ENCODE measurements around the gene ENTPD8. TPM values are rescaled to one million over a fixed set of nuclear protein-coding genes. Genes with fewer than 3 reads are reported as not detected.

The ENTPD8 gene
- total and polyA plus RNA-seq, 2 donors (not counting 1 experiment from before 2014, with no cell fraction given) = under 0.01 TPM; not detected in 1

GRCh38 chr9:137445930-137446431 is 4.8 kb upstream of the ENTPD8 start:
- no peaks in the 10 kb centered on the region for H3K9me3 ChIP-seq (ENCODE audit: control insufficient read depth, insufficient read depth, low read depth, low read length)
- no peak overlapping the region for H3K4me3 ChIP-seq (replicated peaks in 1 of 4; ENCODE audit: control extremely low read depth in 1 of 4, insufficient read depth in 1 of 4, low read depth in 3 of 4, low read length in 4 of 4)
- no peaks in the 10 kb centered on the region for H3K27me3 ChIP-seq (ENCODE audit: control insufficient read depth, insufficient read depth, low read length)
- no peaks in the 10 kb centered on the region for H4K20me1 ChIP-seq (ENCODE audit: control insufficient read depth, extremely low read depth, insufficient read depth, low read length)
- no peaks in the 10 kb centered on the region for H3K79me2 ChIP-seq (ENCODE audit: control insufficient read depth, insufficient read depth, low read length)
- peaks cover 3% of the 10 kb centered on the region for H3K36me3 ChIP-seq (ENCODE audit: control insufficient read depth, insufficient read depth, low read length)
- H3K4me2 ChIP-seq (ENCODE audit: extremely low read depth, insufficient read depth, low read length) = no peak overlapping the region
- no peak overlapping the region for H2AFZ ChIP-seq (ENCODE audit: low read length)
- TF ChIP-seq, protein P1, sequence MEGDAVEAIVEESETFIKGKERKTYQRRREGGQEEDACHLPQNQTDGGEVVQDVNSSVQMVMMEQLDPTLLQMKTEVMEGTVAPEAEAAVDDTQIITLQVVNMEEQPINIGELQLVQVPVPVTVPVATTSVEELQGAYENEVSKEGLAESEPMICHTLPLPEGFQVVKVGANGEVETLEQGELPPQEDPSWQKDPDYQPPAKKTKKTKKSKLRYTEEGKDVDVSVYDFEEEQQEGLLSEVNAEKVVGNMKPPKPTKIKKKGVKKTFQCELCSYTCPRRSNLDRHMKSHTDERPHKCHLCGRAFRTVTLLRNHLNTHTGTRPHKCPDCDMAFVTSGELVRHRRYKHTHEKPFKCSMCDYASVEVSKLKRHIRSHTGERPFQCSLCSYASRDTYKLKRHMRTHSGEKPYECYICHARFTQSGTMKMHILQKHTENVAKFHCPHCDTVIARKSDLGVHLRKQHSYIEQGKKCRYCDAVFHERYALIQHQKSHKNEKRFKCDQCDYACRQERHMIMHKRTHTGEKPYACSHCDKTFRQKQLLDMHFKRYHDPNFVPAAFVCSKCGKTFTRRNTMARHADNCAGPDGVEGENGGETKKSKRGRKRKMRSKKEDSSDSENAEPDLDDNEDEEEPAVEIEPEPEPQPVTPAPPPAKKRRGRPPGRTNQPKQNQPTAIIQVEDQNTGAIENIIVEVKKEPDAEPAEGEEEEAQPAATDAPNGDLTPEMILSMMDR (conservative IDR thresholded peaks at IDR 0.05 in 1 of 2, IDR thresholded peaks at IDR 0.05 in 1 of 2; ENCODE audit: low read depth in 1 of 2, low read length in 2 of 2) = no peak
- TF ChIP-seq EZH2 (IDR thresholded peaks at IDR 0.05; ENCODE audit: low read length, missing control alignments) = no peak
- no peak overlapping the region for H3K27ac ChIP-seq (ENCODE audit: insufficient read depth, low read length)
- H3K9ac ChIP-seq (ENCODE audit: insufficient read depth, low read length) = no peak overlapping the region
- peaks cover 2% of the 10 kb centered on the region for H3K4me1 ChIP-seq (ENCODE audit: control insufficient read depth, extremely low read depth, insufficient read depth, low read length)
- DNase-seq (ENCODE audit: low read depth in 2 of 2) = no peak

GRCh38 chr9:137445275-137445807 is 4.2 kb upstream of the ENTPD8 start:
- Histone ChIP-seq H3K36me3 (ENCODE audit: control insufficient read depth, insufficient read depth, low read length) (peaks cover 3% of the 10 kb centered on the region), H3K79me2 (ENCODE audit: control insufficient read depth, insufficient read depth, low read length) (no peaks in the 10 kb centered on the region), H3K4me3 (replicated peaks in 1 of 4; ENCODE audit: control extremely low read depth in 1 of 4, insufficient read depth in 1 of 4, low read depth in 3 of 4, low read length in 4 of 4) (no peak overlapping the region), H4K20me1 (ENCODE audit: control insufficient read depth, extremely low read depth, insufficient read depth, low read length) (no peaks in the 10 kb centered on the region), H3K9me3 (ENCODE audit: control insufficient read depth, insufficient read depth, low read depth, low read length) (no peaks in the 10 kb centered on the region), H3K9ac (ENCODE audit: insufficient read depth, low read length) (no peak overlapping the region), H3K4me2 (ENCODE audit: extremely low read depth, insufficient read depth, low read length) (no peak overlapping the region), H2AFZ (ENCODE audit: low read length) (no peak overlapping the region), H3K27me3 (ENCODE audit: control insufficient read depth, insufficient read depth, low read length) (no peaks in the 10 kb centered on the region), H3K4me1 (ENCODE audit: control insufficient read depth, extremely low read depth, insufficient read depth, low read length) (peaks cover 2% of the 10 kb centered on the region), H3K27ac (ENCODE audit: insufficient read depth, low read length) (no peak overlapping the region)
- DNase-seq (ENCODE audit: low read depth in 2 of 2) = peak; percentile 68 to 77
- TF ChIP-seq, protein P1 (conservative IDR thresholded peaks at IDR 0.05 in 1 of 2, IDR thresholded peaks at IDR 0.05 in 1 of 2; ENCODE audit: low read depth in 1 of 2, low read length in 2 of 2) = peak; percentile 79 to 86
- no peak for TF ChIP-seq EZH2 (IDR thresholded peaks at IDR 0.05; ENCODE audit: low read length, missing control alignments)

DNA sequence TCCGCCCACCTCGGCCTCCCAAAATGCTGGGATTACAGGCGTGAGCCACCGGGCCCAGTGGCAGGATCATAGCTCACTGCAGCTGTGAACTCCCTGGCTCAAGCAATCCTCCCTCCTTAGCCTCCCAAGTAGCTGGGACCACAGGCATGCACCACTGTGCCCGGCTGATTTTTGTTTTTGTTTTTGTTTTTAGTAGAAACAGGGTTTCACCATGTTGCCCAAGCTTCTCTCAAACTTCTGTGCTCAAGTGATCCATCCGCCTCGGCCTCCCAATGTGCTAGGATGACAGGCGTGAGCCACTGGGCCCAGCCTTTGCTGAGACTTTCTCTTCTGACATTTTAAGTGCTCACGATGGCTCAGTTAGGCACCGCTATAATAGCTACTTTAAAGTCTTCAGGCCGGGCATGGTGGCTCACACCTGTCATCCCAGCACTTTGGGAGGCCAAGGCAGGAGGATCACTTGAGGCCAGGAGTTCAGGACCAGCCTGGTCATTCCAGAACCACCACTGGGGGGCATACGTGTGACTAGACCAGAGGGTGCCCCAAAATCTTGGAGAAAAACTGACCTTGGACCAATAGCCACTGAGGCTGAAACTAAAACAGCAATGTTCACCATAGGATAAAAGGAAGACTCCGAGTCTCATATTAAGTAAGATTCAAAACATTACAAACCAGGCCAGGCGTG is 3.1 kb upstream of the ENTPD8 start:
- H2AFZ ChIP-seq (ENCODE audit: low read length) = no peak overlapping the region
- no peaks in the 10 kb centered on the region for H3K27me3 ChIP-seq (ENCODE audit: control insufficient read depth, insufficient read depth, low read length)
- H3K36me3 ChIP-seq (ENCODE audit: control insufficient read depth, insufficient read depth, low read length) = peaks cover 3% of the 10 kb centered on the region
- H3K4me3 ChIP-seq (replicated peaks in 1 of 4; ENCODE audit: control extremely low read depth in 1 of 4, insufficient read depth in 1 of 4, low read depth in 3 of 4, low read length in 4 of 4) = no peak overlapping the region
- no peak for DNase-seq (ENCODE audit: low read depth in 2 of 2)
- H4K20me1 ChIP-seq (ENCODE audit: control insufficient read depth, extremely low read depth, insufficient read depth, low read length) = no peaks in the 10 kb centered on the region
- TF ChIP-seq, protein P1 (conservative IDR thresholded peaks at IDR 0.05 in 1 of 2, IDR thresholded peaks at IDR 0.05 in 1 of 2; ENCODE audit: low read depth in 1 of 2, low read length in 2 of 2) = no peak
- TF ChIP-seq EZH2 (IDR thresholded peaks at IDR 0.05; ENCODE audit: low read length, missing control alignments) = no peak
- H3K4me2 ChIP-seq (ENCODE audit: extremely low read depth, insufficient read depth, low read length) = no peak overlapping the region
- no peaks in the 10 kb centered on the region for H3K79me2 ChIP-seq (ENCODE audit: control insufficient read depth, insufficient read depth, low read length)
- H3K4me1 ChIP-seq (ENCODE audit: control insufficient read depth, extremely low read depth, insufficient read depth, low read length) = peaks cover 2% of the 10 kb centered on the region
- H3K9ac ChIP-seq (ENCODE audit: insufficient read depth, low read length) = no peak overlapping the region
- H3K27ac ChIP-seq (ENCODE audit: insufficient read depth, low read length) = no peak overlapping the region
- no peaks in the 10 kb centered on the region for H3K9me3 ChIP-seq (ENCODE audit: control insufficient read depth, insufficient read depth, low read depth, low read length)

Measured in fibroblast of lung (primary cell).